Smooth muscle cell (in vitro differentiated cells): ENCODE results near the gene SLC25A11. TPM values are rescaled to one million over a fixed set of nuclear protein-coding genes. Genes with fewer than 3 reads are reported as not detected.
A peak's percentile ranks its signal among the peaks of the same experiment; 100 is the strongest.

Source experiments
- DNase-seq: peaks from one replicate; lab custom pipeline; 2025; ENCODE audit not compliant: unreplicated experiment; lab: John Stamatoyannopoulos, UW
- H2AFZ ChIP-seq: fragments of 200-600 bp; sonication (generic); 2 replicates; pipeline ENCODE4 v1.6.0; 2016; ENCODE audit warnings: antibody characterized with exemption, low read depth, mild to moderate bottlenecking
- H3F3A ChIP-seq: fragments of 200-600 bp; sonication (generic); 2 replicates; pipeline ENCODE4 v1.6.0; 2017; ENCODE audit warnings: antibody characterized with exemption, low read depth
- H3K27ac ChIP-seq: fragments of 200-600 bp; sonication (generic); 2 replicates; pipeline ENCODE4 v1.5.1; 2016; ENCODE audit warnings: low read depth, mild to moderate bottlenecking
- H3K27me3 ChIP-seq: fragments of 200-600 bp; sonication (generic); 2 replicates; pipeline ENCODE4 v1.6.1; 2016; ENCODE audit warnings: low read depth, mild to moderate bottlenecking
- H3K36me3 ChIP-seq: fragments of 200-600 bp; sonication (generic); 2 replicates; pipeline ENCODE4 v1.5.1; 2016; ENCODE audit warnings: low read depth
- H3K4me1 ChIP-seq: fragments of 200-600 bp; sonication (generic); 2 replicates; pipeline ENCODE4 v1.5.1; 2016; ENCODE audit warnings: low read depth
- H3K4me2 ChIP-seq: fragments of 200-600 bp; sonication (generic); 2 replicates; pipeline ENCODE4 v1.6.0; 2016; ENCODE audit warnings: mild to moderate bottlenecking
- H3K4me3 ChIP-seq: fragments of 200-600 bp; sonication (generic); 2 replicates; pipeline ENCODE4 v1.5.1; 2016; ENCODE audit warnings: mild to moderate bottlenecking
- H3K79me2 ChIP-seq: fragments of 200-600 bp; sonication (generic); 2 replicates; pipeline ENCODE4 v1.6.0; 2016; ENCODE audit warnings: low read depth, mild to moderate bottlenecking
- H3K9ac ChIP-seq: fragments of 200-600 bp; sonication (generic); 2 replicates; pipeline ENCODE4 v1.6.0; 2016; ENCODE audit warnings: low read depth
- H3K9me3 ChIP-seq: fragments of 200-600 bp; sonication (generic); replicated peaks from 2 replicates; pipeline ENCODE4 v1.5.1; 2016; ENCODE audit warnings: low read depth
- H4K20me1 ChIP-seq: fragments of 200-600 bp; sonication (generic); 2 replicates; pipeline ENCODE4 v1.6.0; 2016; ENCODE audit warnings: low read depth
- CTCF ChIP-seq: fragments of 200-600 bp; sonication (generic); IDR thresholded peaks from 2 replicates; pipeline ENCODE4 v1.5.1; 2017; ENCODE audit warnings: borderline replicate concordance, mild to moderate bottlenecking, antibody characterized with exemption; ENCODE audit not compliant: insufficient read depth, poor library complexity, severe bottlenecking
- WGBS: methylation state at CpG from one replicate; pipeline ENCODE4 v1.1.7; 2016; ENCODE audit warnings: low lambda C conversion rate; 5-methylcytosine and 5-hydroxymethylcytosine counted together
- polyA plus RNA-seq: library from polyadenylated mRNA; unstranded; fragments of >200 nt; fragmentation: Nextera tagmentation; extraction: Ambion mirVana; gene quantifications from 2 replicates; pipeline ENCODE4 v1.2.1, GENCODE V29; 2016
- total RNA-seq: library from RNA; depleted of rRNA; stranded (reverse); fragments of >200 nt; gene quantifications from 2 replicates; pipeline ENCODE4 v1.2.3, GENCODE V29; 2014

The SLC25A11 gene
- total and polyA plus RNA-seq, 2 experiments from 2014 or later, result 29.9 to 67.5 TPM

GRCh38 chr17:4901108-4901647 is 38.7 kb downstream of the SLC25A11 start:
- WGBS, result 93% methylated on average over 37 of the region's 37 CpGs
- H4K20me1 ChIP-seq, result no peaks in the 10 kb centered on the region
- no peak overlapping the region for H2AFZ ChIP-seq
- no peaks in the 10 kb centered on the region for H3K79me2 ChIP-seq
- no peaks in the 10 kb centered on the region for H3K9me3 ChIP-seq
- no peak for TF ChIP-seq CTCF
- no peak for DNase-seq
- H3K4me3 ChIP-seq, result no peak overlapping the region
- no peak overlapping the region for H3K27ac ChIP-seq
- H3F3A ChIP-seq, result peaks cover 8% of the 10 kb centered on the region
- no peaks in the 10 kb centered on the region for H3K27me3 ChIP-seq
- H3K36me3 ChIP-seq, result no peaks in the 10 kb centered on the region
- no peak overlapping the region for H3K9ac ChIP-seq
- H3K4me2 ChIP-seq, result peak overlapping the region; percentile 82
- H3K4me1 ChIP-seq, result no peaks in the 10 kb centered on the region

- Histone ChIP-seq H3F3A (peaks cover 8% of the 10 kb centered on the region), H3K9me3 (no peaks in the 10 kb centered on the region), H3K4me2 (peak overlapping the region; percentile 82), H3K27me3 (no peaks in the 10 kb centered on the region), H3K9ac (peak overlapping the region; percentile 88), H3K4me1 (no peaks in the 10 kb centered on the region), H2AFZ (no peak overlapping the region), H3K4me3 (peak overlapping the region; percentile 65), H3K27ac (peak overlapping the region; percentile 69), H3K79me2 (no peaks in the 10 kb centered on the region), H3K36me3 (no peaks in the 10 kb centered on the region), H4K20me1 (no peaks in the 10 kb centered on the region)
- WGBS, result 50% methylated on average over 65 of the region's 65 CpGs
- DNase-seq, result no peak
- no peak for TF ChIP-seq CTCF
These were observed 39.4 kb downstream of the SLC25A11 start for GRCh38 chr17:4900231-4901107.

- Histone ChIP-seq H2AFZ (no peak within 1 kb of the TSS), H3K4me1 (no peaks in the 10 kb centered on the region), H3F3A (peaks cover 8% of the 10 kb centered on the region), H3K4me3 (peak within 1 kb of the TSS; percentile 65), H4K20me1 (no peaks in the 10 kb centered on the region), H3K36me3 (no peaks in the 10 kb centered on the region), H3K27ac (peak within 1 kb of the TSS; percentile 75), H3K9ac (peak within 1 kb of the TSS; percentile 88), H3K27me3 (no peaks in the 10 kb centered on the region), H3K9me3 (no peaks in the 10 kb centered on the region), H3K79me2 (no peaks in the 10 kb centered on the region), H3K4me2 (peak within 1 kb of the TSS; percentile 82)
- TF ChIP-seq CTCF, result no peak
- DNase-seq, result peak; percentile 43
- WGBS, result 28% methylated on average over 40 of the region's 60 CpGs
These were observed 40.3 kb downstream of the SLC25A11 start, which contains the start of gene C17orf107 for GRCh38 chr17:4899341-4900230. Gene C17orf107, plus strand, starts transcription at chr17:4899536. Its CDS starts 227 bp downstream, at chr17:4899763.
